ENCODE results near the gene AVL9. TPM values are rescaled to one million over a fixed set of nuclear protein-coding genes. Genes with fewer than 3 reads are reported as not detected.
"Not testable (repeated sequence)": the region's sequence is repeated elsewhere in the genome, so short reads cannot be mapped to it uniquely, and the experiment has no call there.

AVL9 gene
- total RNA-seq, 1 donor from 2014 or later: 46.8 TPM

DNA sequence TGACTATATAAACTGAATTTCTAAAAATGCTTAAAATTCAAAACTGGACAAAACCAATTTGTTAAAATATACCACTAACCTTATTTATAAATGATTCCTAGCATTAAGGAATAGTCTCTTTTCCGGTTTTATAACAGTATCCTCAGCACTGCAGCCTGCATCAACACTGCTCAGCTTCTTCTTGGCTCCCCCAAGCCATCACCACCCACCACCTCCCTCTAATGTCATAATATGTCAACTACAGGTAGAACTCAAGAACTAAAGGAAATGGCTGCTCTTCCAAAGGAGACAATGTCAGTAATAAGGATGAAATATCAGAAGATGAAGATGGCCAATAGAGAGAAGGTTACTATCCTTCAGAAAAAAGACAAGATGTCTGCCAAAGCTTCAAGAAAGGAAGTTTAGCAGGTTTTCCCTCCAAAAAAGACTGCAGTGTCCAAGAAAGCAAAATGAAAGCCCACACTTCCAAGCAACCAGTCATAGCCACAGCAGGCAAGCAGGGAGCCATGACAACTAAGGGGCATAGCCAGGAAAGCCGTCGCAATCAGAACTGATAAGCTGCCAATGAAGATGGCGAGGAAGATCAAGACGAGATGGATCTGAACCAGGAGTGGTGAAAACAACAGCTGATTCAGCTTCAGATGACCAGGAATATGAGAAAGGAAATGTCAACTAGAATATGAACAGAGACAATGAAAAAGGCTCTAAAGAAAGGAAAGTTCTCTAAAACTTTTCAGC is 141.6 kb downstream of the AVL9 start:
- H3K27ac Mint-ChIP-seq (ENCODE audit: unreplicated experiment): not testable (repeated sequence)

GRCh38 chr7:32637611-32638010 is 142.3 kb downstream of the AVL9 start:
- not testable (repeated sequence) for H3K36me3 Mint-ChIP-seq (ENCODE audit: unreplicated experiment); H3K4me1 Mint-ChIP-seq (ENCODE audit: low read depth, unreplicated experiment); DNase-seq; H3K4me3 Mint-ChIP-seq (ENCODE audit: unreplicated experiment); H3K27ac Mint-ChIP-seq (ENCODE audit: unreplicated experiment); H3K27me3 Mint-ChIP-seq (ENCODE audit: unreplicated experiment); H3K9me3 Mint-ChIP-seq (ENCODE audit: unreplicated experiment)

More for the DNA sequence above, 141.6 kb downstream of the AVL9 start:
- not testable (repeated sequence) for H3K9me3 Mint-ChIP-seq (ENCODE audit: unreplicated experiment); H3K4me3 Mint-ChIP-seq (ENCODE audit: unreplicated experiment); DNase-seq; H3K4me1 Mint-ChIP-seq (ENCODE audit: low read depth, unreplicated experiment); H3K36me3 Mint-ChIP-seq (ENCODE audit: unreplicated experiment); H3K27me3 Mint-ChIP-seq (ENCODE audit: unreplicated experiment)

Other genes starting within 250 kb of the AVL9 start
- 46.6 TPM for gene LSM5, start 5.1 kb upstream of the AVL9 start, total RNA-seq (ENCODE audit: unreplicated experiment)

All from glutamatergic neuron (in vitro differentiated cells).